Measurements from ENCODE around the gene TGFBRAP1. TPM values are rescaled to one million over a fixed set of nuclear protein-coding genes. Genes with fewer than 3 reads are reported as not detected.

Gene TGFBRAP1
- total RNA-seq, 4 donors from 2014 or later, result 21.0 to 38.7 (median 24.2) TPM

DNA sequence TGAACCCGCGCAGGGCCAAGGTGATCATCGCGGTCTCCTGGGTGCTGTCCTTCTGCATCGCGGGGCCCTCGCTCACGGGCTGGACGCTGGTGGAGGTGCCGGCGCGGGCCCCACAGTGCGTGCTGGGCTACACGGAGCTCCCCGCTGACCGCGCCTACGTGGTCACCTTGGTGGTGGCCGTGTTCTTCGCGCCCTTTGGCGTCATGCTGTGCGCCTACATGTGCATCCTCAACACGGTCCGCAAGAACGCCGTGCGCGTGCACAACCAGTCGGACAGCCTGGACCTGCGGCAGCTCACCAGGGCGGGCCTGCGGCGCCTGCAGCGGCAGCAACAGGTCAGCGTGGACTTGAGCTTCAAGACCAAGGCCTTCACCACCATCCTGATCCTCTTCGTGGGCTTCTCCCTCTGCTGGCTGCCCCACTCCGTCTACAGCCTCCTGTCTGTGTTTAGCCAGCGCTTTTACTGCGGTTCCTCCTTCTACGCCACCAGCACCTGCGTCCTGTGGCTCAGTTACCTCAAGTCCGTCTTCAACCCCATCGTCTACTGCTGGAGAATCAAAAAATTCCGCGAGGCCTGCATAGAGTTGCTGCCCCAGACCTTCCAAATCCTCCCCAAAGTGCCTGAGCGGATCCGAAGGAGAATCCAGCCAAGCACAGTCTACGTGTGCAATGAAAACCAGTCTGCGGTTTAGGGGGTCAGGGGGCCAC lies 87.1 kb downstream of the TGFBRAP1 start:
- Histone ChIP-seq H3K4me1 (no peaks in the 10 kb centered on the region), H3K9me3 (no peaks in the 10 kb centered on the region), H3K27ac (no peak overlapping the region), H3K27me3 (no peaks in the 10 kb centered on the region), H3K4me3 (no peak overlapping the region), H3K36me3 (no peaks in the 10 kb centered on the region)
- no peak for DNase-seq
- no peak for TF ChIP-seq POLR2A (IDR thresholded peaks at IDR 0.05)
- no peak for TF ChIP-seq CTCF (IDR thresholded peaks at IDR 0.05)
- intact Hi-C loops (cut with DNase I; ENCODE audit: low total_unique reads), result no loop called here

DNA sequence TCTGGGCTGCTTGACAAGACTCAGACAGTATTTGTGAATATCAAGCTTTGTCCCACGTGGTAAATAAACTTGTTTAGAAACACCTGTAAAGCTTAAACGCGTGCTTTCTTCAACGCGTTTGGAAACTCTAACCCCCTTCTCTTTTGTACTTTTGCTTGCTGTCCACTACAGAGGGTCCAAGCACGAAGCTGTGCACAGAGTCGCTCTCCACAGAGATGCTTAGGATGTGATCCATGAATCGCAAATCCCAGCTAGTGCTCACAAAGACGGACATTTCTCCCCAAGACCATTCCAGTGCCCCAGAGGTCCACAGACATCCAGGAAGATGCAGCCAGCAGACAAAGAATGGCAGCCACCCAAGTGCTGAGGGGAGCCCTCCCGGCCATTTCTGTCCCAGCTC lies 88.1 kb downstream of the TGFBRAP1 start, which contains the start of gene GPR45:
Gene GPR45 (plus strand): TSS at position 301 of the 400 bp plus-strand sequence. CDS start 116 bp downstream, outside the sequence.
- no peaks in the 10 kb centered on the region for H3K27me3 ChIP-seq
- no peak for TF ChIP-seq CTCF (IDR thresholded peaks at IDR 0.05)
- no peak for TF ChIP-seq POLR2A (IDR thresholded peaks at IDR 0.05)
- H3K4me3 ChIP-seq, result no peak within 1 kb of the TSS
- no peak within 1 kb of the TSS for H3K27ac ChIP-seq
- no peaks in the 10 kb centered on the region for H3K36me3 ChIP-seq
- intact Hi-C loops (cut with DNase I; ENCODE audit: low total_unique reads), result no loop called here
- no peaks in the 10 kb centered on the region for H3K9me3 ChIP-seq
- H3K4me1 ChIP-seq, result no peaks in the 10 kb centered on the region
- DNase-seq, result no peak

DNA sequence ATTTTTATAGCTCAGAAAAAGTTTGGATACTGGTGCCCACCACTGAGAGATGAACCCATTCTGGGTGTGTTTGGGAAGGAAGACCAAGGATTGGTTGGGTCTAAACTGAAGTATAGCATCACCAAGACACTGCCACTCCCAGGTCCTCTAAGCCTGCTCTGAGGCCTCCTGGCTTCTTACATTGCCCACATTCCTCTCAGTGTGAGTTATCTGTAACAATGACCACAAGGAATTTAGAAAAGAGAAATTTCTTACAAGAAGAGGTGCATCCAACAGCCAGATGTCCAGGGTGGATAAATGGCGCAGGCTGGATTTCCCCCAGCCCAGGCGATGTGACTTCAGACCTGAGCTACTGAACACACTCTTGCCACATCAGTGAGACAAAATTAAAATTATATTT lies 89.6 kb downstream of the TGFBRAP1 start:
- intact Hi-C loops (cut with DNase I; ENCODE audit: low total_unique reads), result loop anchor here (10.0 kb wide), 1 partner anchor 125 kb away; no protein-coding TSS in a partner anchor
- H3K27ac ChIP-seq, result no peak overlapping the region
- H3K4me3 ChIP-seq, result no peak overlapping the region
- no peaks in the 10 kb centered on the region for H3K36me3 ChIP-seq
- TF ChIP-seq POLR2A (IDR thresholded peaks at IDR 0.05) (no peak), CTCF (IDR thresholded peaks at IDR 0.05) (no peak)
- no peaks in the 10 kb centered on the region for H3K9me3 ChIP-seq
- no peaks in the 10 kb centered on the region for H3K27me3 ChIP-seq
- no peak for DNase-seq
- H3K4me1 ChIP-seq, result no peaks in the 10 kb centered on the region

DNA sequence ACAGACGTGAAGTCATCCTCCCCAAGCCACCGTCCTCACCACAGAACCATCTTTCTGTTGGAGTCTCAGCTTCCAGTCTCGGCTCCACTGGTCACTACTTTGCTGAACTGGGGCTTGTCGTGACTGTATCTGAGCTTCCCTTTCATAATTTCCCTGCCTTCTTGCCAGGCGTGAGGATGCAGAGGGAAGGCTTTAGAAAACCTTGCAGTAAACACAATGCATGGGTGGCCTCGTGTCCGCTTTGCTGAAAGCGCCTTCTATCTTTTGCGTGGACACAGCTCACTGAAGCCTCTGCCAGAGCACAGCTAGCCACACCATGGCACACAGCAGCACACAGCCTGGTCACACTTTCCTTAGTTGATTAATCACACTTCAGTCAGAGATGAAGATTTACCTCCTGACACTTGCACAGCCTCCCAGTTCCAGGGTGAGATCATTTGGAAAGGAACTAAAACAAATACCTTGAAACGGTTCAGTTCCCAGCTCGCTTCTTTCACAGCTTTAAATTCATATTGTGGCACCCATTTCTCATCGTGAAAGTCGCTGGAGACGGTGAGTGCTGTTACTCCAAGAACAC lies 90.8 kb downstream of the TGFBRAP1 start:
- intact Hi-C loops (cut with DNase I; ENCODE audit: low total_unique reads), result loop anchor here (10.0 kb wide), 1 partner anchor 124 kb away; no protein-coding TSS in a partner anchor
- no peak for DNase-seq
- Histone ChIP-seq H3K27ac (no peak overlapping the region), H3K36me3 (no peaks in the 10 kb centered on the region), H3K4me1 (no peaks in the 10 kb centered on the region), H3K9me3 (no peaks in the 10 kb centered on the region), H3K27me3 (no peaks in the 10 kb centered on the region), H3K4me3 (no peak overlapping the region)
- TF ChIP-seq POLR2A (IDR thresholded peaks at IDR 0.05) (no peak), CTCF (IDR thresholded peaks at IDR 0.05) (no peak)

DNA sequence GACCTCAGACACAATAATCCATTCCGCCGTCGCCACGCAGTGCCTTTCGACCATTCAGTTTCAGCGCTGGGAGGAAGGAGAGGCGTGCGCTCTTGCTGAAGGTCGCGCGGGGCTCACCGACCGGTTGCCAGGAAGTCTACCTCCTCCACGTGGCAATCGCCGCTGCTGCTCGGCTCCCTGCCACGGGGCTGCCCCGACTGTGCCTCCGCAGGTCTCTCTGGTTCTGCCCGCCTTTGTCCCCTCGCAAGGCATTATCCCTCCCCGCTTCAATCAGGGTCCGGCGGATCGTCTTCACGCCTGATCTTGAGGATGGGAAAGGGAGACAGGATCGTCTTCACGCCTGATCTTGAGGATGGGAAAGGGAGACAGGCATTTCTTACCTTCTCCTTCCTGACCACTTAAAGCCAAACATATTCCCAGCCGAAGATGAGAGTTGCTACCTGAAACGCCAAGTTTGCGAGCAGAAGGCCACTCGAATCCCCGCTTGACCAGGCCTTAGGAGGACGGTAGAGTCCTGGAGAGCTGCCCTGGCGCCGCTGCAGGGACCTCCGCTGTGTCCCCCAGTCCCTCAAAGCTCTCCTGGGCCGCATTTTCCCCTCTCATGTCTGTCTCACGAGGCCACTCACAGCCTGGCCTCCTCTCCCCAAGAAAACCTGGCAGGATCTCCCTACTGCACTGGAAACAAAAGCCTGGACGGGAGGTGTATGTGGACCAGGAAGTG lies 92.3 kb downstream of the TGFBRAP1 start:
- no peak for TF ChIP-seq POLR2A (IDR thresholded peaks at IDR 0.05)
- TF ChIP-seq CTCF (IDR thresholded peaks at IDR 0.05), result no peak
- H3K4me3 ChIP-seq, result no peak overlapping the region
- no peak for DNase-seq
- no peaks in the 10 kb centered on the region for H3K4me1 ChIP-seq
- H3K27ac ChIP-seq, result no peak overlapping the region
- intact Hi-C loops (cut with DNase I; ENCODE audit: low total_unique reads), result loop anchor here (10.0 kb wide), 1 partner anchor 122 kb away; no protein-coding TSS in a partner anchor
- H3K27me3 ChIP-seq, result no peaks in the 10 kb centered on the region
- no peaks in the 10 kb centered on the region for H3K36me3 ChIP-seq
- no peaks in the 10 kb centered on the region for H3K9me3 ChIP-seq

All from uterus (tissue), 4 donors.